GM21723 (cell line): ENCODE data around the gene CERK.

ENCODE experiments used
- ATAC-seq: cut with Tn5 transposase; IDR thresholded peaks from one replicate; pipeline ENCODE4 v1.9.1; 2021; ENCODE audit warnings: mild to moderate bottlenecking, moderate library complexity; ENCODE audit not compliant: unreplicated experiment

Gene CERK

GRCh38 chr22:46665151-46665695 is 72.8 kb downstream of the CERK start:
- no peak for ATAC-seq

GRCh38 chr22:46664301-46664855 is 73.7 kb downstream of the CERK start:
- no peak for ATAC-seq

GRCh38 chr22:46663436-46664100 is 74.5 kb downstream of the CERK start:
- no peak for ATAC-seq

GRCh38 chr22:46663001-46663400 is 75.1 kb downstream of the CERK start:
- no peak for ATAC-seq

GRCh38 chr22:46662226-46662625 is 75.8 kb downstream of the CERK start:
- ATAC-seq = no peak

GRCh38 chr22:46661221-46661851 is 76.7 kb downstream of the CERK start:
- no peak for ATAC-seq

- no peak for ATAC-seq
Measured at GRCh38 chr22:46660604-46661201, 77.3 kb downstream of the CERK start.

- no peak for ATAC-seq
Measured at GRCh38 chr22:46659791-46660186, 78.3 kb downstream of the CERK start.

GRCh38 chr22:46659059-46659790 is 78.8 kb downstream of the CERK start:
- no peak for ATAC-seq

- no peak for ATAC-seq
Measured at GRCh38 chr22:46657996-46658947, 79.8 kb downstream of the CERK start.

GRCh38 chr22:46657655-46657953 is 80.4 kb downstream of the CERK start:
- ATAC-seq = no peak

GRCh38 chr22:46656856-46657654 is 81.0 kb downstream of the CERK start:
- no peak for ATAC-seq

- no peak for ATAC-seq
Measured at GRCh38 chr22:46655861-46656608, 82.0 kb downstream of the CERK start.

GRCh38 chr22:46654927-46655595 is 83.0 kb downstream of the CERK start:
- no peak for ATAC-seq

GRCh38 chr22:46654426-46654825 is 83.6 kb downstream of the CERK start:
- ATAC-seq = no peak

- ATAC-seq = no peak
Measured at GRCh38 chr22:46653596-46653995, 84.5 kb downstream of the CERK start.

GRCh38 chr22:46652847-46653331 is 85.2 kb downstream of the CERK start:
- ATAC-seq = no peak
